HG02938 (cell line): Measurements from ENCODE around the gene MS4A12.
"Not testable (repeated sequence)": the region's sequence is repeated elsewhere in the genome, so short reads cannot be mapped to it uniquely, and the experiment has no call there.

ENCODE experiments used
- ATAC-seq: cut with Tn5 transposase; IDR thresholded peaks from one replicate; pipeline ENCODE4 v1.9.1; 2021; ENCODE audit warnings: mild to moderate bottlenecking, moderate library complexity; ENCODE audit not compliant: unreplicated experiment

MS4A12 gene

GRCh38 chr11:60512651-60513225 is 20.2 kb downstream of the MS4A12 start:
- ATAC-seq = no peak

- ATAC-seq = no peak
These were observed 21.2 kb downstream of the MS4A12 start for GRCh38 chr11:60513496-60514460.

GRCh38 chr11:60515144-60515855 is 22.7 kb downstream of the MS4A12 start, which contains the start of gene MS4A13:
TSS of gene MS4A13 (plus strand) at chr11:60515392. CDS start at chr11:60518084, 2,692 bp downstream.
- no peak for ATAC-seq

GRCh38 chr11:60528465-60528864 is 35.9 kb downstream of the MS4A12 start:
- no peak for ATAC-seq

GRCh38 chr11:60528934-60529333 is 36.4 kb downstream of the MS4A12 start:
- no peak for ATAC-seq

GRCh38 chr11:60530454-60531100 is 38.0 kb downstream of the MS4A12 start:
- ATAC-seq = no peak

- not testable (repeated sequence) for ATAC-seq
These were observed 39.8 kb downstream of the MS4A12 start for GRCh38 chr11:60532383-60532782.

- not testable (repeated sequence) for ATAC-seq
These were observed 46.0 kb downstream of the MS4A12 start for GRCh38 chr11:60538627-60539026.

GRCh38 chr11:60544077-60544476 is 51.5 kb downstream of the MS4A12 start:
- no peak for ATAC-seq
